OCI-LY7 (cell line): ENCODE measurements around the gene SLC25A24. TPM values are rescaled to one million over a fixed set of nuclear protein-coding genes. Genes with fewer than 3 reads are reported as not detected.
"Not testable (repeated sequence)": the region's sequence is repeated elsewhere in the genome, so short reads cannot be mapped to it uniquely, and the experiment has no call there.

Source experiments
- BruUV-seq: library from RNA; stranded (reverse); fragments of 400-500 nt; replicated peaks from 2 replicates; lab custom pipeline; 2021; lab: Mats Ljungman, UMichigan
- CTCF ChIA-PET: fragments of 300-600 bp; sonication (Branson Sonifier 250); formaldehyde crosslinking; loops from one replicate; lab custom pipeline; 2022; ENCODE audit warnings: antibody characterized with exemption; ENCODE audit not compliant: unreplicated experiment; lab: Charles Lee
- POLR2A ChIA-PET: fragments of 300-600 bp; sonication (Branson Sonifier 250); formaldehyde crosslinking; loops from one replicate; lab custom pipeline; 2022; ENCODE audit warnings: antibody characterized with exemption; lab: Charles Lee
- DNase-seq: peaks from one replicate; pipeline ENCODE4 v3.0.0-alpha.2; 2015; ENCODE audit warnings: low spot score
- H2AFZ ChIP-seq: fragments of 200-600 bp; sonication (generic), shearing (Covaris generic); 2 replicates; pipeline ENCODE4 v1.6.1; 2014; ENCODE audit warnings: mild to moderate bottlenecking, antibody characterized with exemption, low read length, moderate library complexity
- H3K27ac ChIP-seq: fragments of 200-600 bp; sonication (generic); 2 replicates; pipeline ENCODE4 v1.5.1; 2014; ENCODE audit warnings: mixed run types, low read depth, mild to moderate bottlenecking, moderate library complexity, low read length, inconsistent platforms; ENCODE audit not compliant: poor library complexity, severe bottlenecking
- H3K36me3 ChIP-seq: fragments of 200-600 bp; sonication (generic); 2 replicates; pipeline ENCODE4 v1.6.1; 2014; ENCODE audit warnings: mild to moderate bottlenecking, antibody characterized with exemption, low read length, moderate library complexity, mixed read lengths; ENCODE audit not compliant: insufficient read depth
- H3K4me1 ChIP-seq: fragments of 200-600 bp; sonication (generic); 2 replicates; pipeline ENCODE4 v1.5.1; 2014; ENCODE audit warnings: mild to moderate bottlenecking, low read length; ENCODE audit not compliant: insufficient read depth, poor library complexity, severe bottlenecking
- H3K4me2 ChIP-seq: fragments of 200-600 bp; sonication (generic); 2 replicates; pipeline ENCODE4 v1.6.1; 2014; ENCODE audit warnings: mild to moderate bottlenecking, low read length
- H3K4me3 ChIP-seq: fragments of 200-600 bp; sonication (generic); 2 replicates; pipeline ENCODE4 v1.5.1; 2014; ENCODE audit warnings: mild to moderate bottlenecking, low read depth, low read length; ENCODE audit not compliant: poor library complexity, severe bottlenecking
- H3K79me2 ChIP-seq: fragments of 200-600 bp; sonication (generic); 2 replicates; pipeline ENCODE4 v1.6.1; 2016; ENCODE audit warnings: low read depth, mild to moderate bottlenecking, low read length, moderate library complexity, mixed read lengths; ENCODE audit not compliant: insufficient read depth
- H3K9me2 ChIP-seq: fragments of 200-600 bp; sonication (generic); 2 replicates; pipeline ENCODE4 v1.6.1; 2016; ENCODE audit warnings: mild to moderate bottlenecking, low read length, mixed read lengths; ENCODE audit not compliant: insufficient read depth
- H3K9me3 ChIP-seq: fragments of 200-600 bp; sonication (generic); 2 replicates; pipeline ENCODE4 v1.6.1; 2014; ENCODE audit warnings: mild to moderate bottlenecking, mixed run types, low read length, mixed read lengths
- H4K20me1 ChIP-seq: fragments of 200-600 bp; sonication (generic); 2 replicates; pipeline ENCODE4 v1.6.1; 2014; ENCODE audit warnings: mild to moderate bottlenecking, antibody characterized with exemption, low read length, moderate library complexity, mixed read lengths; ENCODE audit not compliant: insufficient read depth
- CTCF ChIP-seq: fragments of 200-600 bp; sonication (generic); conservative IDR thresholded peaks from 2 replicates; pipeline ENCODE4 v1.5.1; 2014; ENCODE audit warnings: mild to moderate bottlenecking, antibody characterized with exemption, low read length, moderate library complexity, mixed read lengths
- EZH2phosphoT487 ChIP-seq: fragments of 200-600 bp; sonication (generic); IDR thresholded peaks from 2 replicates; pipeline ENCODE4 v1.6.1; 2018; ENCODE audit warnings: low read depth, borderline replicate concordance, mild to moderate bottlenecking, mixed run types, antibody characterized with exemption, low read length, moderate library complexity, mixed read lengths
- intact Hi-C: fragments of 100-400 bp; cut with micrococcal nuclease; formaldehyde crosslinking; loops from one replicate; pipeline ENCODE4 v1.10.0; 2022; ENCODE audit not compliant: unreplicated experiment
- total RNA-seq, 2 experiments: library from RNA; depleted of rRNA in 1 of 2; stranded (reverse); fragments of >200 nt in 1 of 2; shearing (Covaris generic) in 1 of 2; gene quantifications; 2 replicates each; pipeline ENCODE4 v1.2.3, GENCODE V29; 2014 to 2022

The SLC25A24 gene
- total RNA-seq, 2 experiments from 2014 or later = not detected

- BruUV-seq, H3K4me2 ChIP-seq, H3K9me3 ChIP-seq, H3K79me2 ChIP-seq, H4K20me1 ChIP-seq, H3K27ac ChIP-seq, intact Hi-C loops, POLR2A ChIA-PET, H3K4me3 ChIP-seq, H3K4me1 ChIP-seq, H3K36me3 ChIP-seq, DNase-seq, H3K9me2 ChIP-seq, CTCF ChIA-PET, H2AFZ ChIP-seq: not testable (repeated sequence)
Observed at GRCh38 chr1:108131281-108131680, 68.9 kb downstream of the SLC25A24 start.

GRCh38 chr1:108130794-108131193 lies 69.3 kb downstream of the SLC25A24 start:
- H3K4me2 ChIP-seq = no peak overlapping the region
- H2AFZ ChIP-seq = no peak overlapping the region
- no TSS peak for BruUV-seq
- no peaks in the 10 kb centered on the region for H3K36me3 ChIP-seq
- H3K4me1 ChIP-seq = no peaks in the 10 kb centered on the region
- no peak overlapping the region for H3K27ac ChIP-seq
- no peaks in the 10 kb centered on the region for H3K9me2 ChIP-seq
- H3K4me3 ChIP-seq = no peak overlapping the region
- ChIA-PET POLR2A (no interaction called here), CTCF (no interaction called here)
- H4K20me1 ChIP-seq = no peaks in the 10 kb centered on the region
- DNase-seq = no peak
- H3K9me3 ChIP-seq = no peaks in the 10 kb centered on the region
- TF ChIP-seq CTCF = no peak
- TF ChIP-seq EZH2phosphoT487 = no peak
- H3K79me2 ChIP-seq = no peaks in the 10 kb centered on the region
- intact Hi-C loops = no loop called here

- Histone ChIP-seq H3K79me2 (no peaks in the 10 kb centered on the region), H4K20me1 (no peaks in the 10 kb centered on the region), H3K4me1 (peaks cover 5% of the 10 kb centered on the region), H3K36me3 (no peaks in the 10 kb centered on the region), H3K4me3 (no peak overlapping the region), H3K27ac (no peak overlapping the region), H2AFZ (no peak overlapping the region), H3K9me3 (no peaks in the 10 kb centered on the region), H3K4me2 (no peak overlapping the region), H3K9me2 (no peaks in the 10 kb centered on the region)
- intact Hi-C loops = loop anchor here (5.0 kb wide), 1 partner anchor 233 kb away; no protein-coding TSS in a partner anchor
- TF ChIP-seq EZH2phosphoT487 (no peak), CTCF (no peak)
- DNase-seq = no peak
- POLR2A ChIA-PET = interaction anchor here (0.8 to 4.3 kb wide), 3 partner anchors 11 to 444 kb away, joined by 3 to 33 read pairs (median 3); no protein-coding TSS in a partner anchor
- no TSS peak for BruUV-seq
- CTCF ChIA-PET = no interaction called here
Observed at GRCh38 chr1:108129999-108130398, 70.1 kb downstream of the SLC25A24 start.
